GM12878 (cell line): ENCODE data around the gene ZNF548. TPM values are rescaled to one million over a fixed set of nuclear protein-coding genes. Genes with fewer than 3 reads are reported as not detected.

ENCODE experiments used
- ATAC-seq: fragments of 200-7000 bp; cut with Tn5 transposase; 3 replicates; pipeline ENCODE4 v1.9.1; 2020; ENCODE audit warnings: mild to moderate bottlenecking, moderate library complexity
- BruUV-seq: library from RNA; stranded (reverse); fragments of 400-500 nt; replicated peaks from 2 replicates; lab custom pipeline; 2021; lab: Mats Ljungman, UMichigan
- CTCF ChIA-PET: fragments of 300-600 bp; sonication (Branson Sonifier 250); formaldehyde crosslinking; extraction: SDS; loops from one replicate; lab custom pipeline; 2021; ENCODE audit warnings: inconsistent platforms; lab: Yijun Ruan, JAX
- POLR2A ChIA-PET: fragments of 350-600 bp; formaldehyde crosslinking; extraction: SDS; loops from one replicate; lab custom pipeline; 2021; ENCODE audit warnings: inconsistent platforms; lab: Charles Lee
- RAD21 ChIA-PET: fragments of 300-600 bp; sonication (Branson Sonifier 250); formaldehyde crosslinking; loops from one replicate; lab custom pipeline; 2023; ENCODE audit warnings: antibody characterized with exemption; ENCODE audit not compliant: unreplicated experiment; lab: Charles Lee
- SMC1A ChIA-PET: fragments of 300-600 bp; sonication (Branson Sonifier 250); formaldehyde crosslinking; loops from one replicate; lab custom pipeline; 2023; ENCODE audit not compliant: unreplicated experiment, uncharacterized antibody; lab: Charles Lee
- DNase-seq: peaks from one replicate; pipeline ENCODE4 v3.0.0-alpha.2; 2011; ENCODE audit warnings: low read depth, low spot score
- FAIRE-seq: peaks from 3 replicates; lab custom pipeline; 2011; peaks lifted over from hg19 to GRCh38; lab: Jason Lieb, UNC
- H2AFZ ChIP-seq: 2 replicates; pipeline ENCODE4 v1.6.0; 2011; ENCODE audit warnings: low read depth, low read length, control low read depth; ENCODE audit not compliant: control insufficient read depth
- H3K27ac ChIP-seq: 2 replicates; pipeline ENCODE4 v1.5.1; 2011; ENCODE audit warnings: control low read depth; ENCODE audit not compliant: control insufficient read depth, insufficient read depth
- H3K27me3 ChIP-seq, 2 experiments: replicated peaks in 1 of 2; 2 replicates each; pipeline versions ENCODE4 v1.6.0 to v1.6.1; 2011; ENCODE audit warnings: low read length in 1 of 2; ENCODE audit not compliant: control insufficient read depth in 2 of 2, insufficient read depth in 2 of 2
- H3K36me3 ChIP-seq, 2 experiments: 2 replicates each; pipeline ENCODE4 v1.5.1; 2011; ENCODE audit warnings: low read length in 1 of 2; ENCODE audit not compliant: control insufficient read depth in 2 of 2, insufficient read depth in 2 of 2
- H3K4me1 ChIP-seq: 2 replicates; pipeline ENCODE4 v1.6.1; 2011; ENCODE audit warnings: mild to moderate bottlenecking, low read length, moderate library complexity, mixed read lengths; ENCODE audit not compliant: control insufficient read depth, insufficient read depth
- H3K4me2 ChIP-seq: 2 replicates; pipeline ENCODE4 v1.6.0; 2011; ENCODE audit warnings: control low read depth; ENCODE audit not compliant: control insufficient read depth, insufficient read depth
- H3K4me3 ChIP-seq: fragments of 200-600 bp; sonication (generic); 2 replicates; pipeline ENCODE4 v1.5.1; 2016
- H3K79me2 ChIP-seq: 2 replicates; pipeline ENCODE4 v1.6.0; 2011; ENCODE audit warnings: low read length; ENCODE audit not compliant: control insufficient read depth, insufficient read depth
- H3K9ac ChIP-seq: 2 replicates; pipeline ENCODE4 v1.8.0; 2011; ENCODE audit warnings: low read length, control low read depth, mixed read lengths; ENCODE audit not compliant: control insufficient read depth, insufficient read depth
- H3K9me3 ChIP-seq: replicated peaks from 3 replicates; pipeline ENCODE4 v1.5.1; 2011; ENCODE audit warnings: mild to moderate bottlenecking, low read length; ENCODE audit not compliant: control insufficient read depth, insufficient read depth
- H4K20me1 ChIP-seq: 2 replicates; pipeline ENCODE4 v1.6.0; 2011; ENCODE audit not compliant: control insufficient read depth, insufficient read depth
- E2F8 ChIP-seq: fragments of 450-650 bp; IDR thresholded peaks from 2 replicates; pipeline ENCODE4 v1.6.1; 2018; ENCODE audit warnings: mild to moderate bottlenecking, low read depth, moderate library complexity; ENCODE audit not compliant: partially characterized antibody
- KLF5 ChIP-seq: fragments of 450-650 bp; IDR thresholded peaks from 2 replicates; pipeline ENCODE4 v1.6.1; 2014; ENCODE audit warnings: mild to moderate bottlenecking; ENCODE audit not compliant: partially characterized antibody
- NRF1 ChIP-seq: conservative IDR thresholded peaks from 2 replicates; pipeline ENCODE4 v1.6.1; 2011; ENCODE audit warnings: mild to moderate bottlenecking, low read depth, low read length, improper control_type of control experiment
- SKIL ChIP-seq: fragments of 450-650 bp; IDR thresholded peaks from 2 replicates; pipeline ENCODE4 v1.6.1; 2017; ENCODE audit warnings: mild to moderate bottlenecking, low read depth, inconsistent platforms; ENCODE audit not compliant: poor library complexity, severe bottlenecking
- SP1 ChIP-seq: IDR thresholded peaks from one replicate; pipeline ENCODE4 v1.6.1; 2011; ENCODE audit warnings: low read depth, low read length
- STAT1 ChIP-seq: fragments of 450-650 bp; conservative IDR thresholded peaks from 2 replicates; pipeline ENCODE4 v1.6.1; 2014; ENCODE audit warnings: antibody characterized with exemption, mild to moderate bottlenecking
- TARDBP ChIP-seq: IDR thresholded peaks from 2 replicates; pipeline ENCODE4 v1.6.1; 2016; ENCODE audit warnings: borderline replicate concordance
- ZBTB40 ChIP-seq: fragments of 450-650 bp; IDR thresholded peaks from 2 replicates; pipeline ENCODE4 v1.6.1; 2016; ENCODE audit warnings: mild to moderate bottlenecking, moderate library complexity, borderline replicate concordance
- ZZZ3 ChIP-seq: IDR thresholded peaks from 2 replicates; pipeline ENCODE4 v1.6.1; 2011; ENCODE audit warnings: low read depth; ENCODE audit not compliant: control insufficient read depth, insufficient read length
- WGBS: methylation state at CpG from one replicate; pipeline ENCODE4 v1.1.6; 2016; ENCODE audit warnings: low lambda C conversion rate; ENCODE audit not compliant: insufficient replicate concordance, insufficient coverage; ENCODE audit errors: missing lambda C conversion rate; 5-methylcytosine and 5-hydroxymethylcytosine counted together
- in situ Hi-C: fragments of 300-500 bp; cut with MboI; formaldehyde crosslinking; loops from 9 replicates; pipeline ENCODE4 v1.14.3; 2018; ENCODE audit warnings: mixed read lengths
- intact Hi-C: fragments of 100-400 bp; cut with micrococcal nuclease; formaldehyde crosslinking; loops from one replicate; pipeline ENCODE4 v1.14.2; 2022; ENCODE audit not compliant: unreplicated experiment
- polyA plus RNA-seq, 11 experiments: library from polyadenylated mRNA; depleted of rRNA in 4 of 11; unstranded in 6 of 11; stranded (reverse) in 5 of 11; fragments of >200 nt; fragmentation: Nextera tagmentation in 4 of 11; fragmentation: Illumina TruSeq in 1 of 11; extraction: Ambion mirVana in 4 of 11; extraction: Trizol in 1 of 11; gene quantifications; 1 replicate in 1 of 11; 2 replicates in 10 of 11; pipeline versions ENCODE4 v1.2.1 to v1.2.3, GENCODE V29; 2011 to 2016; ENCODE audit warnings: inconsistent platforms in 2 of 11, missing spikeins in 2 of 11, low read depth in 1 of 11
- total RNA-seq, 4 experiments: library from RNA; depleted of rRNA in 3 of 4; stranded (reverse); fragments of >200 nt in 3 of 4; fragmentation: Illumina TruSeq in 1 of 4; extraction: Trizol in 1 of 4; gene quantifications; 2 replicates each; pipeline versions ENCODE4 v1.2.1 to v1.2.3, GENCODE V29; 2013 to 2021

The ZNF548 gene
- total and polyA plus RNA-seq, 10 of the 15 experiments (the other 5 are each of a cell fraction or from before 2014, with no cell fraction given) = 3.9 to 44.8 (median 16.5) TPM

- RAD21 ChIA-PET = interaction anchor here (0.7 to 1.6 kb wide), 4 partner anchors 12 to 84 kb away, joined by 3 to 5 read pairs (median 4); partner anchors contain the start of genes TRAPPC2B, ZNF547, ZNF548 and ZNF749
- SMC1A ChIA-PET = interaction anchor here (0.7 to 1.4 kb wide), 8 partner anchors 17 to 69 kb away, joined by 3 to 6 read pairs (median 4); partner anchors contain the start of genes ZNF543 and ZNF548
- Histone ChIP-seq H2AFZ (peak within 1 kb of the TSS; percentile 96), H3K4me3 (peak within 1 kb of the TSS; percentile 83), H3K27me3 (no peaks in the 10 kb centered on the region), H3K9me3 (peaks cover 3% of the 10 kb centered on the region; the same call in 1 of the 3 replicates), H4K20me1 (no peaks in the 10 kb centered on the region), H3K9ac (peak within 1 kb of the TSS; percentile 78), H3K36me3 (peaks cover 4 to 18% of the 10 kb centered on the region in 2 experiments; a peak in 3 of 4 replicates), H3K4me2 (peak within 1 kb of the TSS; percentile 93), H3K79me2 (peaks cover 21% of the 10 kb centered on the region), H3K4me1 (no peaks in the 10 kb centered on the region), H3K27ac (peak within 1 kb of the TSS; percentile 57)
- DNase-seq (peak; percentile 73), ATAC-seq (peak; percentile 100), FAIRE-seq (peak; percentile 98)
- CTCF ChIA-PET = interaction anchor here (0.6 to 2.2 kb wide), 6 partner anchors 11 to 418 kb away, joined by 3 to 6 read pairs (median 4); partner anchors contain the start of genes TRAPPC2B, ZNF460, ZNF547 and ZNF586
- no TSS peak for BruUV-seq
- 3% methylated on average over 57 of the region's 57 CpGs for WGBS
- POLR2A ChIA-PET = interaction anchor here (0.6 to 1.7 kb wide), 7 partner anchors 12 to 495 kb away, joined by 3 to 11 read pairs (median 5); partner anchors contain the start of genes TRAPPC2B, ZNF547, ZNF548 and ZNF749
- in situ Hi-C loops = no loop called here
- intact Hi-C loops = no loop called here
- TF ChIP-seq TARDBP (no peak), KLF5 (peak; percentile 28), ZZZ3 (no peak), STAT1 (no peak), ZBTB40 (peak; percentile 75), E2F8 (no peak), NRF1 (no peak), SKIL (no peak), SP1 (peak; percentile 80)
These were observed 38.5 kb upstream of the ZNF548 start, which contains the start of gene ZNF304 for GRCh38 chr19:57350877-57351805. Gene ZNF304, plus strand, starts transcription at chr19:57351271. Its CDS starts 394 bp downstream, at chr19:57351665.
